EL (cell line): ENCODE data around the gene DNAJB8.
A peak's percentile ranks its signal among the peaks of the same experiment; 100 is the strongest.

ENCODE experiments used
- DNase-seq: peaks from one replicate; pipeline ENCODE4 v3.0.0-alpha.2; 2016

The DNAJB8 gene

DNA sequence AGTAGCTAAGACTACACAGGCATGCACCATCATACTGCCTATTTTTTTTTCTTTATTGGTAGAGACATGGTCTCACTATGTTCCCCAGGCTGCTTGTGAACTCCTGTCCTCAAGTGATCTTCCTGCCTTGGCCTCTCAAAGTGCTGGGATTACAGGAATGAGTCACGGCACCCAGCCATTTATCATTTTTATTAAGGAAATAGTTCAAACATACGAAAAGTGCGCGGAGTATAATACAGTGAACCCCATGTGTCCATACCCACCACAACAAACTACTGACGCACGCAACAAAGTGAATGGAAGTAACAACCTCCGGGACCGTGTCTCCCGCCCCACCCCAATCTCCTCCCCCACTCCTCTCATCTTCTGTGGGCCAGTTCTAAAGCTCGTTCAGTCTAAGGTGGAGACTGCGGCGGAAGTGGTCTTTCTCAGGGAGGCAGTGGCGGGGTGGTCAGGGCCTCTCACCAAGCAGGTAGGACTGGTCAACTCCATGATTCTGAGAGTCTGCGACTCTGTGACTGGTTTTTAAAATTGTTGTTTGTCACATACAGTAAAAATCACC lies 42.1 kb downstream of the DNAJB8 start:
- peak; percentile 55 for DNase-seq

DNA sequence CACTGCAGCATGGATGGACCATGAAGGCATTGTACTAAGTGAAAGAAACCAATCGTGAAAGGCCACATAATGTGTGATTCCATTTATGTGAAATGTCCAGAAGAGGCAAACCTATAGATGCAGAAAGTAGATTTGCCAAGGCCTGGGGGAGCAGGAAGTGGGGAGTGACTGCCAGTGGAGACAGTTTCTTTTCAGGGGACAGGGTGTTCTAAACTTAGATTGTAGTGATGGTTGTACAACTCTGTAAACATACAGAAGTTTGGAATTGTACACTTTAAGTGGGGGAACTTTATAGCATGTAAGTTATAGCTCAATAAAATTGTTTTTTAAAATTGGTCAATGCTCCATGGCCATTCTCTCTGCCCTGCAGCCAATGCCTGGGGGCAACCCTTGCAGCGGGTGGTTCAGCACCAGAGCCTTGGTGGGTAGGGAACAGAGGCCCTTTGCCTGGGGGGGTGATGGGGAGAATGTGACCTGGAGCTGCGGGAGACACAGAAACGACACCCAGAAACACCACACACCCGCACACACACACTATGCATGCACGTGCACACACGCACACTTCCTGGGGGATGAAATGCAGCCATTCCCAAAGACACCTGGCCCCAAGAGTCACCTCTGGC lies 43.1 kb downstream of the DNAJB8 start:
- no peak for DNase-seq

DNA sequence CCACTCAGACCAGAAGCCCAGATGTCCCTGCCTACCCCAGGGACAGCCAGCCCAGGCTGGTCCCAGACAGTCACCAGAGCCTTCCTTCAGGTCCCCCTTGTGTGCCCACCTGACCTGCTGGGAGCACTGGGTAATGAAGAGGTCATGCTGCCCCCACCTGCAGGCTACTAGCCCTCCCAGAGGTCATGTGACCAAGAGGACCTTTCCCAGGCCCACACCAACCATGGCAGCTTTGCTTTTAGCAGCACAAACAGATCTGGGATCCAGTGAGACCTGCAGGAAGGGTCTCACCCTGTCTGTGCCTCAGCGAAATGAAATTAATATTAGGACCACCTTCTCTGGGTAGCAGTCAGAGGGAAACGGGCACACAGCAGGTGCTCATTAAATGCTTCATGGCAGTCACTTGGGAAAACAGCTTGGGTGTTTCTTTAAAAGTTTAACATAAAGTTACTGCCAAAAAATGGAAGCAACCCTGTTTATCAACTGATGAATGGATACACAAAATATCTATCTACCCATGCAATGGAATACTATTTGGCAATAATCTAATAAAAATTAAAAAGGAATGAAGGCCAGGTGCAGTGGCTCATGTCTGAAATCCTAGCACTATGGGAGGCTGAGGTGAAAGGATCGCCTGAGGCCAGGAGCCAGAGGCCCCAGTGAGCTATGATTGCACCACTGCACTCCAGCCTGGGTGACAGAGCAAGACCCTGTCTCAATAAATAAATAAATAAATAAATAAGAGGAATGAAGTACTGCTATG lies 43.7 kb downstream of the DNAJB8 start:
- no peak for DNase-seq

DNA sequence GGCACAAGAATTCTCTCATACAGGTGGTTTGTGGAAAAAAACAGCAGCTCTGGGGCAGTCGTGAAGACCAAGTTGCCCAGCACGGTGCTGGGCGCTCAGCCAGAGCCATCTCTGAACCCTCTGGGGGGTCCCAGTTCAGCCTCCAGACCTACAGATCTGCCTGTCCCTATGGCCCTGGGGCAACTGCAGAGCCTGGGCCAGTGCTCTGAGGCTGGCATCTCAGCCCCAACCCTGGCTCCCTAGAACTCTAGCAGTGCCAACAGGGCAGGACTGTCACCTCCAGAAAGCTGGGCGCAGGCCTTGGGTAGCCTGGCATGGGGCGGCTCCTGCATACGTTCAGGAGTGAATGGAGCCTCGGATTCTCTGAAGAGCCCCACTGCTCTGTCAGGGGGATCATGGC lies 44.7 kb downstream of the DNAJB8 start:
- no peak for DNase-seq

DNA sequence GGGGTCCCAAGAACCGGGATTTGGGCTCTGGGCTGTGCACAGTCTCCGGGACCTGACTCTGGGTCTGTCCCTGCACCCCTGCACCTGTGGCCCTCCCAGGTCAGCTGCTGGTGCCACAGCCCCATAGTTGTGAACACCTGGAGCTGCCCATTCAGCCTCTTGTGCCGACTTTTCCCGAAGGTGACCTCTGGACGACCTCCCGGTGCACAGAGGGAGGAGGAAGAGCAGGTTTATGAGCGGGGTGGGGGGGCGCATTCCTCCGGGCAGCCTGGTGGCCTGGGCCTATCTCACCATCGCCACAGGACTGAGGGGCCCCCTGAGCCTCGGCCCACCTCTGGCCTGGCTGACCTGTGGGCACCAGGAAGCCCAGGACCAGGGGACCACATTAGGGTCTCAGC lies 45.3 kb downstream of the DNAJB8 start:
- no peak for DNase-seq

DNA sequence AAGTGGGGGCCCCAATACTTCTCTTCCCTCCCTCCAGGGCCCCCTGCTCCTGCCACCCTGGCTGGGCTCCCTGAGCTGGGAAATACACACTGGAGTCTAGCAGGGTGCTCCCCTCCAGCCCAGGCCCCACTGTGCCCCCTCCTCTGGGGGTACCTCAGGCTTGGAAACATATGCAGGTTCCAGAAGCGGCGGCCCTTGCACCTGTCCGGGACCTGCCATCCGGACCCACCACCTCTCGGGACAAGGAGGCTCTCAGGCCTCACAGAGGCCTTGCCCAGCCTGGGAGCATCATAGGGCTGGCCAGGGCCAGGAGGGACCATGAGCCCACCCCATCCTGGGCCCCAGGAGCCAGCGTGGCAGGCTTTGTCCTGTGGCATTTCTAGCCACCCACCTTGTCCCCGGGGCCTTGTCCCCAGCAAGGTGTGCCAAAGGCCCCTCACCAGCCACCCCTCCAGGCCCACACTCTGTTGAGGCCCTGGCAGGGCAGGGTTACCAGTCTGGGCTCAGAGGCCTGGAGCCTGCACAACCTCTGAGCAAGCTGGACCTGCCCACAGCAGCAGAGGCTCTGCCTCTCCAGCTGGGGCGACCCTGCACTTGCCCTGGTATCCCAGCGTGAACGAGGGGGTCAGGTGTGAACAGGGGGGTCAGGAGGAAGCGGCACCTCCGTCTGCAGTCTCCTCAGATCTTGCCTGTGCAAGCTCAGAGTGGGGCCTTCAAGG lies 45.8 kb downstream of the DNAJB8 start:
- no peak for DNase-seq

DNA sequence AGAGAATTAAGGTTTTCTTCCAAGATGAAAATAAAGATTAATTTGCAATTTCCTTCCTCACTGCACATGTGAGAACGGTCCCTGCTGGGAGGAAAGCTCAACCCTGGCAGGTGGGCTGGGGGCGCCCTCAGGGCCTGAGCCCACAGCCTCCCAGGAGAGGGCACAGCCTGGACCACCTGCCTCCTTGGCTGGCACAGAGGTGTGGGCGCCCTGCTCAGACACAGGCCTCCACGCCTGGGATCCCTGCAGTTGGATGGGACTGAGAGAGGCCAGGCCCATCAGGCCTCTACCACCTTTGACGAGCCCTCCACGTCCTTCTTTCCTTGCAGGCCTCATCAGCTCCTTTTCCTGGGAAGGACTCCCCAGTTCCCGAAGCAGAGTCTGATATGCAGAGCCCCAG lies 46.4 kb downstream of the DNAJB8 start:
- no peak for DNase-seq

DNA sequence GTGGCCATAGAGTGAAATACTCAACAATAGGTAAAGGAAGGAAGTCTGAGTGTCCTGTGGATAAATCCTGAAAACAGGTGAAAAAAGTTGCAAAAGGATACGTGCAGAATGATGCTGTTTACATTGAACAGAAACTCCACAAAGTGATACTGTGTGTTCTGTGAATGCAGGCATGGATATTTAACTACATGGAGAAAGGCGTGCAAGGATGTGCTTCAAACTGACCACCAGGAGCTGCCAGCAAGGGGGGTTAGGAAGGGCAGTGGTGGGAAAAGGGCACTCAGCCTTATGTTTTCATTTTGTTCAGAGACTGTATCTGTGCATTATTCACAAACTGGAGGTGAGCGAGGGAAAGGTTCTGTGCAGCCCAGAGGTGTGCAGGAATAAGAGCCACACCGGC lies 47.4 kb downstream of the DNAJB8 start:
- no peak for DNase-seq

DNA sequence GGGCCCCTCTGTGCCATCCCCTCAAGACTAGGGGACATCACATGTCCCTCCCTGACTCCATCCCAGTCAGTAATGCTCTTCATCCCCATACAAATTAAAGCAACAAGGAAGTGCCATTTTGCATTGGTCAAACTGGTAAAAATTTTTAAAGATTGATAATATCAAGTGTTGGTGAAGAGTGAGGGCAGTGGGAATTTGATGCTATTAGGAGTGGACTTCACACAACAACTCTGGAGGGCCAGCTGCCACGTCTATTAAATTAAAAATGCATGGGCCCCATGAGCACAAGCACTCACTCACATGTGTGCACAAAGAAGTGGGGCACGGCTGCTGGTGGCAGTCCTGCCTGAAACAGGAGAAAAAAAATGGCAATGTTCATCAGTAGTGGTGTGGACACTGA lies 47.8 kb downstream of the DNAJB8 start:
- DNase-seq = no peak

DNA sequence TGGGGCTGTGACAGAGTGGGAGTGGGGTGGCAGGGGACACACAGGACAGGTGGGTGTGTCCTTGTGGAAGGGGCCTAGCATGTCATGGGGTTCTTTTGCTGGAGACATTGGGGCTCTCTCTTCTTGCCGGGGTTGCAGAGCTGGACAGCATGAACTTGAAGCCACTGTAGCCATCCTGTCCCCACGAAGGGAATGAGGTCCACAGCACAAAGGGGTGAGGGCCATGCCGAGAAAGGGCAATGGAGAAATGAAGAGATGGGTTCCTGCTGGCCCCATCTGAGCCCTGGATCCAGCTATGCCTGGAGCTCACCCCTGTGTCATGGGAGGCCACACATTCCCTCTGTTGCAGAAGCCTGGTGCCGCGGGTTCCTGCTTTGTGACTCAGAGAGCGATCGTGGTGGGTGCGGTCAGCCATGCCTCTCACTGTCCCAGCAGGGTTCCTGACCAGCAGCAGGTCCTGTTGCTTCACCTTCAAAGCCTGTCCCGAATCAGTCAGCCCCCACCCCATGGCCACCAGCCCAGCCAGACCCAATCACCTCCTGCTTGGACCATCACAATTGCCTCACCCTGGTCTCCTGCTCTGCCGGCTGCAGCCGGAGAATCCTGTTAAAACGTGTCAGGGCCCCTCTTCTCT lies 50.0 kb downstream of the DNAJB8 start:
- DNase-seq = peak; percentile 93

DNA sequence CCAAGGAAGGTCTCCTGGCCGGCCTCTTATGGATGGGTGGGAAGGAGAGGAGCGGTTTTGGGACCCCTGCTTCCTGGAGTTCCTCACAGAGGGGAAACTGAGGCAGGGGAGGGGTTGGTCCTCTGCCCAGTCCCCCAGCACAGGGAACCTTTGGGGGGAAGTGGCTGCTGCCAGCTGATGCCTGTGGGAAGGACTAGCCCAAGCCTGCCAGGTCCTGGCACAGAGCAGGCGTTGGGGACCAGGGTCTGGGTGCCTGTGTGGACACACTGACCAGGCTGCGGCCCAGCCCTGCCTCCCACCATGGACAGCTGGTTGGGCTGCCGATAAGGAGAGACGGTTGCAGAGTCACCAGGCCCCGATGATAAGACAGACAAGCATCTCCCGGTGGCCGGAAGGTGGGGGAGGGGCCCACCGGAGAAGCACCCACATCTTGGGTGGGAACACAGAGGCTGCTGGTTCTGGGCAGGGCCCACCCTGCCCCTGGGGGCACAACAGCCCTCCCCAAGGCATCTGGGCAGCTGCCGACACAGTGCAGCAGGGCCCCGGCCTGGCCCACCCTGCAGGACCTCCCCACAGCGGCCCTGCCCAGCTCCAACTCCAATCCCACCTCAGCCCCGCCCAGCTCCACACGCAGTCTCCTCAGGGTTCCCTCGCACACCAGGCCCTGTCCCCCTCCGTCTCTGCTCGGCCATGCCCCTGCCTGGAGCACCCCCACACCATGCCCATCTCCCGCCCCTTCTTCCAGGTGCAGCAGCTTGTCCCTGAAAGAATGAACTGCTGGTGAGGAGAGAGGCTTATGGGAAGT lies 50.7 kb downstream of the DNAJB8 start:
- no peak for DNase-seq

DNA sequence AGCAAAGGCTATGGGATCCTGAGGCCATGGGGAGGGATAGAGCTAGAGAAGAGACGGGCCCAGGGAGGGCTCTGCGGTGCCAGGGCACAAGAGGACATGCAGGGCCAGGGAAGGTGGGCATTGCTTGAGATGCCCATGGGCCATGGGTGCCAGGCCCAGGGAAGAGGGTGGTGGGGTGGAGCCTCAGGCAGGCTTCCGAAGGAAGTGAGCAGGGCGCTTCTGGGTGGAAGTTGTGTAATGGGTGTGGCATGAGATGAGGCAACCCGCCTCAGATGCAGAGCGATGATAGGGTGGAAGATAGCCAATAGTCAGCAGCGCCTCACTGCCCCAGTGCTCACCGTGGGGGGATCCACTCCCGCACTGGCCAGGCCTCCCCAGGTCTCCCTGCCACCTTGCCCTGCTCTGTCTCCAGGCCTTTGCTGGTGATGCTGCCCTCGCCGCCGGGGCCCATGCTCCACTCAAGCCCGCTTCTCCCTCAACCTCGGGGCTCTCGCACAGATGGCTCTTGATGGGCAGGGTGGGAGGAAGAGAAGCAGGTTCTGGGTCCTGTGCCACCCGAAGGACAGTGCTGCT lies 51.4 kb downstream of the DNAJB8 start:
- DNase-seq = no peak

DNA sequence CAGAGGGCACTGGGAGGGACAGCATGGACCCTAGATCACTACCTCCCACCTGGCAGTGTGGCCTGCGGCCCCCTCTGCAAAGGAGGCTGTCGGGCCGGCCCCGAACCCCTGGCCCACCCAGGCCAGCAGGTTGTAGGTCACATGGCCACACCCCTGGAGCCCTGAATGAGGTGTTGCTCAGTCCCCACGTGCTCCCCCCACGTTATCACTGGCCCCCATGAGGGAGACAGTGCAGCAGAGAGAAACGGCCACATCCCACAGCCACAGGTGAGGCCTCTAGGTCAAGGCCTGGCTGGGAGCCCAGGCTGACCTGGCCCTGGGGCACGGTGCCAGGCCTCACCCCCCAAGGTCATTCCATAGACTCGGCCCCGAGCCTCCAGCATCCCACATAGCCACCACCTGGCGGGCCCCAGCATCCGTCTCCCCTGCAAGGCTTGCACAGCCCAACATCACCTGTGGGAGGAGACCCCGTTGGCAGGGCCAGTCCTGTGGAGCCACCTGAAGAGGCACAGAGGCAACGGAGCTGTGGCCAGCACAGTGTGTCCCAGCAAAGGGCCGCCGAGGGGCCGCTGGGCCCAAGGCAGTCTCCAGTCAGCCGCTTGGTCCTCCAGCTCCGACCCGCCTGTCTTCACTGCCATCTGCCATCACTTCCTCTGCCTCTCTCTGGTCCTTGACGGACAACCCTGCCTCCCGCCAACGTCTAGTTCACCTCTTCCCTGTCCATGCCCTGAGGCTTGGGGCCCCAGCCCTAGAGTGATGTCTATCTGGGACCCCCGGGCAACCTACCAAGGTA lies 53.1 kb downstream of the DNAJB8 start:
- no peak for DNase-seq

DNA sequence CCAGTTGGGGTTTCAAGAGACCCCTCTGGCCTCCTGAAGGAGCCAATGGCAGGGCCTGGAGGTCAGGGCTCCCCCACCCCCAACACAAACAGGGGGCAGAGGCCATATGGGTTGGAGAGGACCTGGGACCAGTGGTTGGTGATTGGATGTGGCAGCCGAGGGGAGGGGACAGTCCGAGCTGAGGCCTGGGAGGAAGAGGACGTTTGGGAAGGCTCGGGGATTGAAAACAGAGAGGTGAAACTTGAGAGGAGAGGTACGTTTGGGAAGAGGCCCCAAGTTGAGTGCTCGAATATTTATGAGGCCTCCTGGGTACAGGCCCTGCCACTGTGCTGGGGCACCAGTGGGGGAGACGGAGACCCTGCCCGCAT lies 53.7 kb downstream of the DNAJB8 start:
- DNase-seq = no peak
